ENCODE results near the gene KLK11. TPM values are rescaled to one million over a fixed set of nuclear protein-coding genes. Genes with fewer than 3 reads are reported as not detected.
"Not testable (repeated sequence)": the region's sequence is repeated elsewhere in the genome, so short reads cannot be mapped to it uniquely, and the experiment has no call there.

Gene KLK11
- total RNA-seq, 5 donors from 2014 or later (not counting 1 experiment from before 2014, with no cell fraction given) = not detected

DNA sequence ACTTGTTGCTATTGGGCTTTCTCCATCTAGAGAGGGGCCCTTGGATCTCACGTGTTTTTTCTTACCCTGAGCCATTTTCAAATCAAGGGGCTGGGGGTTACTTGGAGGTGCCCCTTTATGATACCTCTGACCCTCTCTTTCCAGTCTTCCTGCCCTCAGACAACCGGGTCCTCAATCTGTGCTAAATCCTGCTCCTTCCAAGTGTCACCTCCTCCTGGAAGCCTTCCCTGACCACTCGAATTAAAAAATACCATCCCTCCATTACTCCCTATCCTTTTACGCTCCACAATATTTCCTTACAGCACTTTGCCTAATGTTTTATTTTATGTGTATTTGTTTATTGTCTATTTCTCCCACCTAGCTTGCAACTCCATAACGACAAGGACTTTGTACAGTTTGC lies 28.4 kb downstream of the KLK11 start:
- Histone ChIP-seq H3K4me3 (ENCODE audit: control insufficient read depth in 1 of 2, extremely low read depth in 1 of 2, low read length in 1 of 2) (no peak overlapping the region), H3K27me3 (replicated peaks in 1 of 2; ENCODE audit: control insufficient read depth in 2 of 2, extremely low read depth in 1 of 2, insufficient read depth in 2 of 2, low read length in 1 of 2) (peaks cover 0 to 61% of the 10 kb centered on the region in 2 experiments), H3K9me3 (no peaks in the 10 kb centered on the region), H3K36me3 (ENCODE audit: control insufficient read depth in 2 of 2, extremely low read depth in 1 of 2, insufficient read depth in 1 of 2, low read length in 1 of 2) (no peaks in the 10 kb centered on the region), H3K27ac (ENCODE audit: low read length) (no peak overlapping the region), H3K4me1 (ENCODE audit: control insufficient read depth in 1 of 2, extremely low read depth in 1 of 2, insufficient read depth in 2 of 2, low read length in 2 of 2) (no peaks in the 10 kb centered on the region)
- WGBS (ENCODE audit: insufficient coverage) = 29% methylated on average over 1 of the region's 5 CpGs
- CTCF ChIA-PET = no interaction called here
- Mint-ChIP-seq H3K9me3 (no peaks in the 10 kb centered on the region), H3K36me3 (no peaks in the 10 kb centered on the region), H3K4me1 (peaks cover 0 to 3% (median 0%) of the 10 kb centered on the region in 3 donors), H3K27ac (no peak overlapping the region), H3K4me3 (no peak overlapping the region), H3K27me3 (peaks cover 26 to 53% of the 10 kb centered on the region in 2 donors)
- POLR2A ChIA-PET = no interaction called here
- no peak for DNase-seq
- ATAC-seq (replicated peaks in 1 of 4) = no peak

DNA sequence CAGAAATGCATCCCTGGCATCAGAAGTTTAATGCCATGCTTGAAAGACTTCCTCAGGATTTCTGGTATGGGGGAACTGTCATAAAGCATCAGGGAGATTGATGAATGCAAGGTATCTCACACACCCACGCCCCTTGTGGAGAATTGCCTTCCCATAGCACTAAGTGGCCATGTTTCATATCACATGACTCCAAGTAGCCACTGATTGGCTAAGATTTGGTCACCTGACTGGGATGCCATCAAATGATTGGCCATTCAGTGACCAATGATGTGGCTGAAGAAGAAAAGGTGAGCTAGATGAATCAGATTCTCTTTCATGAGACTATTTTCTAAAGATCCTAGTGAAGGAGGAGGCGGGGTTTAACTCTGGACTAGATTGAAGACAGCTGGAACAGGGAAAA lies 32.3 kb downstream of the KLK11 start:
- Histone ChIP-seq H3K4me3 (ENCODE audit: control insufficient read depth in 1 of 2, extremely low read depth in 1 of 2, low read length in 1 of 2) (no peak overlapping the region), H3K36me3 (ENCODE audit: control insufficient read depth in 2 of 2, extremely low read depth in 1 of 2, insufficient read depth in 1 of 2, low read length in 1 of 2) (no peaks in the 10 kb centered on the region), H3K27ac (ENCODE audit: low read length) (no peak overlapping the region), H3K9me3 (no peaks in the 10 kb centered on the region), H3K4me1 (ENCODE audit: control insufficient read depth in 1 of 2, extremely low read depth in 1 of 2, insufficient read depth in 2 of 2, low read length in 2 of 2) (no peaks in the 10 kb centered on the region), H3K27me3 (replicated peaks in 1 of 2; ENCODE audit: control insufficient read depth in 2 of 2, extremely low read depth in 1 of 2, insufficient read depth in 2 of 2, low read length in 1 of 2) (peaks cover 0 to 26% of the 10 kb centered on the region in 2 experiments)
- H3K9me3 Mint-ChIP-seq = no peaks in the 10 kb centered on the region
- POLR2A ChIA-PET = no interaction called here
- ATAC-seq (replicated peaks in 1 of 4) (no peak), DNase-seq (no peak)
- H3K27ac Mint-ChIP-seq = no peak overlapping the region
- no peak overlapping the region for H3K4me3 Mint-ChIP-seq
- CTCF ChIA-PET = no interaction called here
- no peaks in the 10 kb centered on the region for H3K4me1 Mint-ChIP-seq
- H3K27me3 Mint-ChIP-seq = peaks cover 34 to 39% of the 10 kb centered on the region in 2 donors
- H3K36me3 Mint-ChIP-seq = no peaks in the 10 kb centered on the region
- no CpG with 5 or more reads among the region's 2 CpGs for WGBS (ENCODE audit: insufficient coverage)

DNA sequence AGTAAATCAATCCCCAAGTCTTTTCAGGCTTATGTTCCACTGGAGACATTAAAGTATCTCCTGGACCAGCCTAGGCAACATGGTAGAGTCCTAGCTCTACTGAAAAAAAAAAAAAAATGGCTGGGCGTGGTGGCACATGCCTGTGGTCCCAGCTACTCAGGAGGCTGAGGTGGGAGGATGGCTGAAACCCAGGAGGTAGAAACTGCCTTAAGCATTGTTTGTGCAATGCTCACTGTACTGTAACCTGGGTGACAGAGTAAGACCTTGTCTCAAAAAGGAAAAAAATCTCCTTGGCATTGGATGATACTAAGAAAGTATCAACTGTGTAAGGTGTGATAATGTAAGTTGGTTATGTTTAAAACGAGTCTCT lies 33.8 kb downstream of the KLK11 start:
- no peaks in the 10 kb centered on the region for H3K9me3 Mint-ChIP-seq
- H3K36me3 ChIP-seq (ENCODE audit: control insufficient read depth in 2 of 2, extremely low read depth in 1 of 2, insufficient read depth in 1 of 2, low read length in 1 of 2) = no peaks in the 10 kb centered on the region
- H3K4me1 ChIP-seq (ENCODE audit: control insufficient read depth in 1 of 2, extremely low read depth in 1 of 2, insufficient read depth in 2 of 2, low read length in 2 of 2) = no peaks in the 10 kb centered on the region
- DNase-seq (no peak), ATAC-seq (replicated peaks in 1 of 4) (no peak)
- H3K27me3 ChIP-seq (replicated peaks in 1 of 2; ENCODE audit: control insufficient read depth in 2 of 2, extremely low read depth in 1 of 2, insufficient read depth in 2 of 2, low read length in 1 of 2) = peaks cover 3 to 18% of the 10 kb centered on the region in 2 experiments
- no peak overlapping the region for H3K27ac ChIP-seq (ENCODE audit: low read length)
- H3K4me3 Mint-ChIP-seq = no peak overlapping the region
- H3K4me3 ChIP-seq (ENCODE audit: control insufficient read depth in 1 of 2, extremely low read depth in 1 of 2, low read length in 1 of 2) = no peak overlapping the region
- no peak overlapping the region for H3K27ac Mint-ChIP-seq
- peaks cover 33 to 39% of the 10 kb centered on the region in 2 donors for H3K27me3 Mint-ChIP-seq
- H3K4me1 Mint-ChIP-seq = no peaks in the 10 kb centered on the region
- CTCF ChIA-PET = interaction anchor here in 1 of 2 donors (0.7 kb wide), 1 partner anchor 28 kb away, joined by 8 read pairs; no protein-coding TSS in a partner anchor
- no peaks in the 10 kb centered on the region for H3K36me3 Mint-ChIP-seq
- POLR2A ChIA-PET = no interaction called here
- no peaks in the 10 kb centered on the region for H3K9me3 ChIP-seq
- WGBS (ENCODE audit: insufficient coverage) = 0% methylated on average over 1 of the region's 2 CpGs

DNA sequence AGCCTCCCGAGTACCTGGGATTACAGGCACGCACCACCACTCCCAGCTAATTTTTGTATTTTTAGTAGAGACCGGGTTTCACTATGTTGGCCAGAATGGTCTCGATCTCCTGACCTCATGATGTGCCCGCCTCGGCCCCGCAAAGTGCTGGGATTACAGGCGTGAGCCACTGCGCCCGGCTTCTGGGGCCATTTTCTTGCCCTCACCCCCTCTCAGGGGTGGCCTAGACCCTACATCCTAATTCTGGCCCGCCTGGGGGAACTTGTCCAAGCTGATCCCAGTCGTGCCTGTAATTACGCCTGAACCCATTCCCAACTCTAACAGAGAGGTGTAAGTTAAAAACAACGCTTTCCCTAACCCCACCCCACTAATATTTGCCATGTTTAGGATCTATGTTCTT lies 42.0 kb downstream of the KLK11 start:
- H3K36me3 Mint-ChIP-seq; H3K4me1 ChIP-seq (ENCODE audit: control insufficient read depth in 1 of 2, extremely low read depth in 1 of 2, insufficient read depth in 2 of 2, low read length in 2 of 2); H3K4me3 ChIP-seq (ENCODE audit: control insufficient read depth in 1 of 2, extremely low read depth in 1 of 2, low read length in 1 of 2); POLR2A ChIA-PET; H3K4me1 Mint-ChIP-seq; H3K9me3 Mint-ChIP-seq; DNase-seq; H3K36me3 ChIP-seq (ENCODE audit: control insufficient read depth in 2 of 2, extremely low read depth in 1 of 2, insufficient read depth in 1 of 2, low read length in 1 of 2); H3K27ac Mint-ChIP-seq; H3K27ac ChIP-seq (ENCODE audit: low read length); ATAC-seq (replicated peaks in 1 of 4); CTCF ChIA-PET; H3K4me3 Mint-ChIP-seq; H3K9me3 ChIP-seq: not testable (repeated sequence)
- 83% methylated on average over 8 of the region's 14 CpGs for WGBS (ENCODE audit: insufficient coverage)
- peaks cover 40 to 50% of the 10 kb centered on the region in 2 donors for H3K27me3 Mint-ChIP-seq
- H3K27me3 ChIP-seq (replicated peaks in 1 of 2; ENCODE audit: control insufficient read depth in 2 of 2, extremely low read depth in 1 of 2, insufficient read depth in 2 of 2, low read length in 1 of 2) = peaks cover 3 to 41% of the 10 kb centered on the region in 2 experiments

DNA sequence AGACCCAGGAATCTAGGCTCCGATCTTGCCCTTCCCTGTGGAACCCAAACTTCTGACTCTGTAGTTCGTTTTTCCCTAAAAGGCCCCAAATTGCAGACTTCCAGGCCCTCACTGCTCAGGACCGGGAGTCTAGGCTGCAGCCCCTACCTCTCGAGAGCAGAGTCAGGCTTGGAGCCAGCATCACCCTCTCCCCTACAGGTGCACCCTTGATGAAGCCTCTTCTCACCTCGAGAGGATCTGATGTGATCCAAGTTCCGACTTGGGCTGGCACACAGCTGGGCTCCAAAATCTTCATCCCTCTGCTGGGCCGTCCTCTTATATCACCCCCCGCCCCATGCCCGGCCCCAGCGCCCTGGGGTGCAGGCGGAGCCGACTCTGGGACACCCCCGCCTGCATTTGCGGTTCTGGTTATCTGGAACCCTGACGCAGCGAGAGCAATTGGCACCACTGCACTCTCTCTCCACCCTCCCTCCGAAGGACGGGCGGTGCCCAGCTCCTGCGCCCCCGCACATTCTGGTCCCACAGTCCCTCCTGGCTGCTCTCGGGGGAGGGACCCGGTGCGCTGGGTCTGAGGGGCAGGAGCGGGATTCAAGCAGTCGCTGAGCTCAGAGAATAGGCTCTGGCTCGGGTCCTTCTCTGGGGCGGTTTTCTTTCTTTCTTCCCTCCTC lies 42.7 kb downstream of the KLK11 start, which contains the start of gene KLK7:
Gene KLK7 (minus strand): TSS at position 293 of the 668 bp plus-strand sequence. CDS start 1,518 bp downstream, outside the sequence.
- ATAC-seq (replicated peaks in 1 of 4) (no peak), DNase-seq (no peak)
- no peak within 1 kb of the TSS for H3K4me3 Mint-ChIP-seq
- CTCF ChIA-PET = no interaction called here
- no peaks in the 10 kb centered on the region for H3K9me3 Mint-ChIP-seq
- no peak within 1 kb of the TSS for H3K27ac Mint-ChIP-seq
- WGBS (ENCODE audit: insufficient coverage) = 17% methylated on average over 21 of the region's 28 CpGs
- Histone ChIP-seq H3K4me3 (ENCODE audit: control insufficient read depth in 1 of 2, extremely low read depth in 1 of 2, low read length in 1 of 2) (no peak within 1 kb of the TSS), H3K36me3 (ENCODE audit: control insufficient read depth in 2 of 2, extremely low read depth in 1 of 2, insufficient read depth in 1 of 2, low read length in 1 of 2) (no peaks in the 10 kb centered on the region), H3K4me1 (ENCODE audit: control insufficient read depth in 1 of 2, extremely low read depth in 1 of 2, insufficient read depth in 2 of 2, low read length in 2 of 2) (no peaks in the 10 kb centered on the region), H3K9me3 (no peaks in the 10 kb centered on the region), H3K27ac (ENCODE audit: low read length) (no peak within 1 kb of the TSS), H3K27me3 (replicated peaks in 1 of 2; ENCODE audit: control insufficient read depth in 2 of 2, extremely low read depth in 1 of 2, insufficient read depth in 2 of 2, low read length in 1 of 2) (peaks cover 3 to 43% of the 10 kb centered on the region in 2 experiments)
- H3K36me3 Mint-ChIP-seq = no peaks in the 10 kb centered on the region
- H3K4me1 Mint-ChIP-seq = no peaks in the 10 kb centered on the region
- POLR2A ChIA-PET = no interaction called here
- H3K27me3 Mint-ChIP-seq = peaks cover 41 to 49% of the 10 kb centered on the region in 2 donors

DNA sequence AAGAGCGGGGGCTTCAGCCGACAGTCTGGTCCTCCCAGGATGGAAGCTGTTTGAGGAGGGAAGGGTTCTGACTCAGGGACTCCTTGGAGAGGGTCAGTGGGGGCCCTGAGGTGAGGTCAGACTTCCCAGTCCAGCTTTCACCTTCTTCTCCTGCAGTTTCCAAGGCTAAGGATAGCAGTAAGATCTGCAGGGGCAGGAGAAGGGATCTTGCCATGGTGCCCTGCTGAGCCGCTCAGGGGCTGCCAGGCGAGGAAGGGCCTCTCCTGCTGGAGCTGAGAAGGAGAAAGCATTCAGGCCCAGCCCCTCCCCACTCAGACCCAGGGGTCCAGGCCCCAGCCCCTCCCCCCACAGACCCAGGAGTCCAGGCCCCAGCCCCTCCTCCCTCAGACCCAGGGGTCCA lies 44.2 kb downstream of the KLK11 start:
- Histone ChIP-seq H3K36me3 (ENCODE audit: control insufficient read depth in 2 of 2, extremely low read depth in 1 of 2, insufficient read depth in 1 of 2, low read length in 1 of 2) (no peaks in the 10 kb centered on the region), H3K27ac (ENCODE audit: low read length) (no peak overlapping the region), H3K27me3 (replicated peaks in 1 of 2; ENCODE audit: control insufficient read depth in 2 of 2, extremely low read depth in 1 of 2, insufficient read depth in 2 of 2, low read length in 1 of 2) (peaks cover 0 to 48% of the 10 kb centered on the region in 2 experiments), H3K4me3 (ENCODE audit: control insufficient read depth in 1 of 2, extremely low read depth in 1 of 2, low read length in 1 of 2) (no peak overlapping the region), H3K9me3 (no peaks in the 10 kb centered on the region), H3K4me1 (ENCODE audit: control insufficient read depth in 1 of 2, extremely low read depth in 1 of 2, insufficient read depth in 2 of 2, low read length in 2 of 2) (no peaks in the 10 kb centered on the region)
- ATAC-seq (replicated peaks in 1 of 4) (no peak), DNase-seq (no peak)
- no peaks in the 10 kb centered on the region for H3K4me1 Mint-ChIP-seq
- ChIA-PET POLR2A (no interaction called here), CTCF (no interaction called here)
- H3K9me3 Mint-ChIP-seq = no peaks in the 10 kb centered on the region
- peaks cover 49 to 52% of the 10 kb centered on the region in 2 donors for H3K27me3 Mint-ChIP-seq
- H3K4me3 Mint-ChIP-seq = no peak overlapping the region
- no peak overlapping the region for H3K27ac Mint-ChIP-seq
- no peaks in the 10 kb centered on the region for H3K36me3 Mint-ChIP-seq
- WGBS (ENCODE audit: insufficient coverage) = 92% methylated on average over 2 of the region's 4 CpGs
